H1 (cell line): ENCODE measurements around the gene BRD2. TPM values are rescaled to one million over a fixed set of nuclear protein-coding genes. Genes with fewer than 3 reads are reported as not detected.

Source experiments
- ASH2L ChIP-seq: fragments of 200-600, 300-600 bp; sonication (generic); IDR thresholded peaks from one replicate; pipeline ENCODE4 v1.7.1; 2017; ENCODE audit warnings: low read length
- BCL11A ChIP-seq, 2 experiments: IDR thresholded peaks; one replicate each; pipeline ENCODE4 v1.6.1; 2011; ENCODE audit warnings: low read depth in 2 of 2, low read length in 2 of 2, mild to moderate bottlenecking in 2 of 2
- CEBPB ChIP-seq: IDR thresholded peaks from 2 replicates; pipeline ENCODE4 v1.6.1; 2012; ENCODE audit warnings: low read depth, low read length
- EGR1 ChIP-seq: IDR thresholded peaks from 2 replicates; pipeline ENCODE4 v1.6.1; 2011; ENCODE audit warnings: low read depth, low read length, borderline replicate concordance
- EZH2 ChIP-seq: fragments of 200-600 bp; sonication (generic); IDR thresholded peaks from 2 replicates; pipeline ENCODE4 v1.7.1; 2012; ENCODE audit warnings: low read depth, mild to moderate bottlenecking, moderate library complexity, low read length, inconsistent platforms; ENCODE audit not compliant: severe bottlenecking
- GTF2F1 ChIP-seq: IDR thresholded peaks from 2 replicates; pipeline ENCODE4 v1.6.1; 2012; ENCODE audit warnings: low read depth, low read length, improper control_type of control experiment, borderline replicate concordance
- RXRA ChIP-seq: IDR thresholded peaks from 2 replicates; pipeline ENCODE4 v1.6.1; 2011; ENCODE audit warnings: low read depth, mild to moderate bottlenecking, low read length, moderate library complexity; ENCODE audit not compliant: insufficient read depth
- SP4 ChIP-seq: IDR thresholded peaks from 2 replicates; pipeline ENCODE4 v1.6.1; 2012; ENCODE audit warnings: low read length, inconsistent platforms
- polyA plus RNA-seq, 7 experiments: library from polyadenylated mRNA; depleted of rRNA in 3 of 7; stranded (reverse) in 5 of 7; unstranded in 2 of 7; fragments of >200 nt in 5 of 7; fragments of 200-250 nt in 2 of 7; gene quantifications; 1 replicate in 5 of 7; 2 replicates in 1 of 7; 4 replicates in 1 of 7; pipeline versions ENCODE4 v1.2.1 to v1.2.3, GENCODE V29; 2011 to 2013; ENCODE audit warnings: missing spikeins in 2 of 7, mixed read lengths in 2 of 7
- total RNA-seq: library from RNA; stranded (reverse); fragmentation: NEBNext Ultra II Directional; extraction: Animal tissue kit (Norgen Biotek cat#: 25700); gene quantifications from 2 replicates; pipeline ENCODE4 v1.2.1, GENCODE V29; 2021

The BRD2 gene
- total and polyA plus RNA-seq, 2 of the 8 experiments (the other 6 are each of a cell fraction or from before 2014, with no cell fraction given): 132 to 185 TPM

GRCh38 chr6:33018904-33019303 is 50.5 kb downstream of the BRD2 start (continued):
- TF ChIP-seq ASH2L (no peak), SP4 (no peak), EGR1 (no peak), GTF2F1 (no peak), RXRA (no peak), BCL11A (IDR thresholded peaks at IDR 0.05; ENCODE audit: low read depth in 2 of 2, low read length in 2 of 2) (no peak), EZH2 (no peak), CEBPB (no peak)
